HCT116 (cell line): ENCODE measurements around the gene KIF18B. TPM values are rescaled to one million over a fixed set of nuclear protein-coding genes. Genes with fewer than 3 reads are reported as not detected.
A peak's percentile ranks its signal among the peaks of the same experiment; 100 is the strongest.

Experiments used
- ATAC-seq: fragments of 200-7000 bp; cut with Tn5 transposase; 2 replicates; pipeline ENCODE4 v1.9.1; 2020; ENCODE audit warnings: mild to moderate bottlenecking, moderate library complexity
- BruUV-seq: library from RNA; stranded (reverse); fragments of 400-500 nt; replicated peaks from 2 replicates; lab custom pipeline; 2021; lab: Mats Ljungman, UMichigan
- CTCF ChIA-PET: fragments of 300-600 bp; sonication (Branson Sonifier 250); formaldehyde crosslinking; loops from one replicate; lab custom pipeline; 2021; ENCODE audit warnings: antibody characterized with exemption; lab: Charles Lee
- POLR2A ChIA-PET: fragments of 300-600, 350-600 bp; sonication (Branson Sonifier 250); formaldehyde crosslinking; loops from one replicate; lab custom pipeline; 2021; ENCODE audit warnings: antibody characterized with exemption; lab: Charles Lee
- RAD21 ChIA-PET, 2 experiments: fragments of 300-600 bp; sonication (Branson Sonifier 250); formaldehyde crosslinking; loops; one replicate each; lab custom pipeline; 2023; ENCODE audit warnings: low total read pairs in 2 of 2; ENCODE audit not compliant: uncharacterized antibody in 2 of 2, unreplicated experiment in 2 of 2, low non-redundant PET in 1 of 2; lab: Charles Lee
- DNase-seq: peaks from one replicate; pipeline ENCODE4 v3.0.0-alpha.2; 2010; ENCODE audit warnings: low read depth, low spot score
- H2AFZ ChIP-seq: fragments of 200-600 bp; shearing (Covaris generic), sonication (generic); 2 replicates; pipeline ENCODE4 v1.6.1; 2017; ENCODE audit warnings: low read depth, mixed run types, mixed read lengths, antibody characterized with exemption, low read length; ENCODE audit not compliant: poor library complexity, severe bottlenecking
- H3K27ac ChIP-seq: 2 replicates; pipeline ENCODE4 v1.5.1; 2012; ENCODE audit warnings: low read depth, low read length
- H3K27me3 ChIP-seq: fragments of 200-600 bp; sonication (generic); 2 replicates; pipeline ENCODE4 v1.6.1; 2016; ENCODE audit warnings: mixed run types, low read length, mixed read lengths; ENCODE audit not compliant: insufficient read depth
- H3K36me3 ChIP-seq, 2 experiments: fragments of 200-500 bp in 1 of 2; fragments of 200-600 bp in 1 of 2; sonication (Bioruptor generic) in 1 of 2; sonication (generic) in 1 of 2; 2 replicates each; pipeline versions ENCODE4 v1.5.1 to v1.6.1; 2014 to 2016; ENCODE audit warnings: low read length in 2 of 2, inconsistent platforms in 1 of 2, mixed read lengths in 1 of 2, mixed run types in 1 of 2; ENCODE audit not compliant: insufficient read depth in 2 of 2, control insufficient read depth in 1 of 2
- H3K4me1 ChIP-seq, 2 experiments: fragments of 200-600 bp in 1 of 2; sonication (generic) in 1 of 2; 2 replicates each; pipeline versions ENCODE4 v1.5.1 to v1.6.1; 2012 to 2017; ENCODE audit warnings: low read length in 2 of 2, inconsistent platforms in 1 of 2, mild to moderate bottlenecking in 1 of 2, mixed read lengths in 1 of 2, mixed run types in 1 of 2, moderate library complexity in 1 of 2; ENCODE audit not compliant: insufficient read depth in 2 of 2, control insufficient read depth in 1 of 2
- H3K4me2 ChIP-seq: fragments of 200-600 bp; sonication (generic); 2 replicates; pipeline ENCODE4 v1.6.1; 2017; ENCODE audit warnings: mixed run types, low read length, mixed read lengths
- H3K4me3 ChIP-seq, 2 experiments: fragments of 200-600 bp in 1 of 2; sonication (generic) in 1 of 2; replicated peaks in 1 of 2; 2 replicates each; pipeline ENCODE4 v1.5.1; 2011 to 2016; ENCODE audit warnings: low read length in 2 of 2, control low read depth in 1 of 2, low read depth in 1 of 2, mild to moderate bottlenecking in 1 of 2, mixed read lengths in 1 of 2, mixed run types in 1 of 2
- H3K79me2 ChIP-seq: fragments of 200-600 bp; sonication (generic); 2 replicates; pipeline ENCODE4 v1.6.1; 2017; ENCODE audit warnings: mild to moderate bottlenecking, mixed run types, low read length, moderate library complexity, mixed read lengths; ENCODE audit not compliant: insufficient read depth
- H3K9ac ChIP-seq: fragments of 200-600 bp; sonication (generic); 2 replicates; pipeline ENCODE4 v1.6.1; 2016; ENCODE audit warnings: low read length, mixed read lengths
- H3K9me2 ChIP-seq: fragments of 200-600 bp; sonication (generic), shearing (Covaris generic); 2 replicates; pipeline ENCODE4 v1.6.1; 2017; ENCODE audit warnings: mixed run types, mild to moderate bottlenecking, moderate library complexity; ENCODE audit not compliant: insufficient read depth
- H3K9me3 ChIP-seq, 2 experiments: fragments of 200-500 bp in 1 of 2; fragments of 200-600 bp in 1 of 2; sonication (Bioruptor generic) in 1 of 2; sonication (generic) in 1 of 2; 2 replicates each; pipeline ENCODE4 v1.6.1; 2014 to 2017; ENCODE audit warnings: low read length in 2 of 2, mixed read lengths in 2 of 2, inconsistent platforms in 1 of 2, low read depth in 1 of 2, mild to moderate bottlenecking in 1 of 2, mixed run types in 1 of 2, moderate library complexity in 1 of 2; ENCODE audit not compliant: control insufficient read depth in 1 of 2, insufficient read depth in 1 of 2
- H4K20me1 ChIP-seq: fragments of 200-600 bp; sonication (generic), shearing (Covaris generic); 2 replicates; pipeline ENCODE4 v1.6.1; 2017; ENCODE audit warnings: mixed run types, mild to moderate bottlenecking, moderate library complexity; ENCODE audit not compliant: insufficient read depth
- EZH2 ChIP-seq: fragments of 200-600 bp; sonication (generic); IDR thresholded peaks from 2 replicates; pipeline ENCODE4 v1.6.1; 2017; ENCODE audit warnings: antibody characterized with exemption, mixed run types
- EZH2phosphoT487 ChIP-seq: fragments of 200-600 bp; IDR thresholded peaks from 2 replicates; pipeline ENCODE4 v1.6.1; 2018; ENCODE audit warnings: antibody characterized with exemption, borderline replicate concordance
- ZNF274 ChIP-seq: fragments of 200-500 bp; sonication (Bioruptor generic); IDR thresholded peaks from 2 replicates; pipeline ENCODE4 v1.6.1; 2014; ENCODE audit warnings: mild to moderate bottlenecking, low read depth, low read length, inconsistent platforms
- intact Hi-C: fragments of 100-400 bp; cut with micrococcal nuclease; formaldehyde crosslinking; loops from 2 replicates; pipeline ENCODE4 v1.10.0; 2022
- total RNA-seq: library from RNA; stranded (reverse); gene quantifications from one replicate; pipeline ENCODE4 v1.2.1, GENCODE V29; 2021; ENCODE audit not compliant: unreplicated experiment
- TF ChIP-seq, protein P1 (sequence below): IDR thresholded peaks from 2 replicates; pipeline ENCODE4 v1.6.1; 2011; ENCODE audit warnings: mild to moderate bottlenecking, low read length, moderate library complexity; ENCODE audit not compliant: insufficient replicate concordance; ENCODE audit errors: extremely low read depth
- TF ChIP-seq, protein P2 (sequence below): IDR thresholded peaks from 2 replicates; pipeline ENCODE4 v1.6.1; 2012; ENCODE audit warnings: low read depth

KIF18B gene
- total RNA-seq, 1 experiment from 2014 or later, result 76.4 TPM

DNA sequence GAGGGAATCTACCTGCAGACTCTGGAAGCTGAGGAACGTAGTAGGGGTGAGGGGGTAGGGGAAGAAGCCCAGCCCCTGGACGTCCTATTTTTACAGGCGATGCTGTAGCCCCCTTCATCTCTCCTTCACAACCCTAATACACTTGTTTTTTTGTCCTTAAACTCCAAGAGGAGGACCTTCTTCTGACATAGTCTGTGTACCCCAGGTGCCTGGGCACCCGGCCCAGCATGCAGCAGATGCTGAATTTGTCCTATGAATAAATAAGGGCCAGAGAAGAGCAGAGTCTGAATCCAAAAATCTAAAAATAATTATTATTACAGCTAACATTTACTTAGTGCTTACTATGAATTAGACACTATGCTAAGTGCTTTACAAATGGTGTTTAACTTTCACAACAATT is 5.1 kb downstream of the KIF18B start:
- H3K4me3 ChIP-seq, result no peak overlapping the region
- H2AFZ ChIP-seq, result no peak overlapping the region
- H4K20me1 ChIP-seq, result no peaks in the 10 kb centered on the region; the same call in 1 of the 2 replicates
- H3K36me3 ChIP-seq, result peaks cover 4 to 48% of the 10 kb centered on the region in 2 experiments; a peak in 3 of 4 replicates
- RAD21 ChIA-PET, result no interaction called here
- no TSS peak for BruUV-seq
- no peak for DNase-seq
- no peaks in the 10 kb centered on the region for H3K9me2 ChIP-seq
- no peak for ATAC-seq
- H3K4me1 ChIP-seq, result peaks cover 22 to 47% of the 10 kb centered on the region in 2 experiments
- H3K27me3 ChIP-seq, result no peaks in the 10 kb centered on the region
- CTCF ChIA-PET, result no interaction called here
- no peak overlapping the region for H3K9ac ChIP-seq
- intact Hi-C loops, result no loop called here
- peaks cover 0 to 4% of the 10 kb centered on the region in 2 experiments; a peak in 1 of 4 replicates for H3K9me3 ChIP-seq
- peaks cover 100% of the 10 kb centered on the region for H3K79me2 ChIP-seq
- POLR2A ChIA-PET, result no interaction called here
- H3K4me2 ChIP-seq, result peak overlapping the region; percentile 53; the same call in 1 of the 2 replicates
- TF ChIP-seq EZH2 (no peak), EZH2phosphoT487 (no peak), ZNF274 (no peak)
- TF ChIP-seq, protein P1, sequence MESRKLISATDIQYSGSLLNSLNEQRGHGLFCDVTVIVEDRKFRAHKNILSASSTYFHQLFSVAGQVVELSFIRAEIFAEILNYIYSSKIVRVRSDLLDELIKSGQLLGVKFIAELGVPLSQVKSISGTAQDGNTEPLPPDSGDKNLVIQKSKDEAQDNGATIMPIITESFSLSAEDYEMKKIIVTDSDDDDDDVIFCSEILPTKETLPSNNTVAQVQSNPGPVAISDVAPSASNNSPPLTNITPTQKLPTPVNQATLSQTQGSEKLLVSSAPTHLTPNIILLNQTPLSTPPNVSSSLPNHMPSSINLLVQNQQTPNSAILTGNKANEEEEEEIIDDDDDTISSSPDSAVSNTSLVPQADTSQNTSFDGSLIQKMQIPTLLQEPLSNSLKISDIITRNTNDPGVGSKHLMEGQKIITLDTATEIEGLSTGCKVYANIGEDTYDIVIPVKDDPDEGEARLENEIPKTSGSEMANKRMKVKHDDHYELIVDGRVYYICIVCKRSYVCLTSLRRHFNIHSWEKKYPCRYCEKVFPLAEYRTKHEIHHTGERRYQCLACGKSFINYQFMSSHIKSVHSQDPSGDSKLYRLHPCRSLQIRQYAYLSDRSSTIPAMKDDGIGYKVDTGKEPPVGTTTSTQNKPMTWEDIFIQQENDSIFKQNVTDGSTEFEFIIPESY, result no peak
- TF ChIP-seq, protein P2, sequence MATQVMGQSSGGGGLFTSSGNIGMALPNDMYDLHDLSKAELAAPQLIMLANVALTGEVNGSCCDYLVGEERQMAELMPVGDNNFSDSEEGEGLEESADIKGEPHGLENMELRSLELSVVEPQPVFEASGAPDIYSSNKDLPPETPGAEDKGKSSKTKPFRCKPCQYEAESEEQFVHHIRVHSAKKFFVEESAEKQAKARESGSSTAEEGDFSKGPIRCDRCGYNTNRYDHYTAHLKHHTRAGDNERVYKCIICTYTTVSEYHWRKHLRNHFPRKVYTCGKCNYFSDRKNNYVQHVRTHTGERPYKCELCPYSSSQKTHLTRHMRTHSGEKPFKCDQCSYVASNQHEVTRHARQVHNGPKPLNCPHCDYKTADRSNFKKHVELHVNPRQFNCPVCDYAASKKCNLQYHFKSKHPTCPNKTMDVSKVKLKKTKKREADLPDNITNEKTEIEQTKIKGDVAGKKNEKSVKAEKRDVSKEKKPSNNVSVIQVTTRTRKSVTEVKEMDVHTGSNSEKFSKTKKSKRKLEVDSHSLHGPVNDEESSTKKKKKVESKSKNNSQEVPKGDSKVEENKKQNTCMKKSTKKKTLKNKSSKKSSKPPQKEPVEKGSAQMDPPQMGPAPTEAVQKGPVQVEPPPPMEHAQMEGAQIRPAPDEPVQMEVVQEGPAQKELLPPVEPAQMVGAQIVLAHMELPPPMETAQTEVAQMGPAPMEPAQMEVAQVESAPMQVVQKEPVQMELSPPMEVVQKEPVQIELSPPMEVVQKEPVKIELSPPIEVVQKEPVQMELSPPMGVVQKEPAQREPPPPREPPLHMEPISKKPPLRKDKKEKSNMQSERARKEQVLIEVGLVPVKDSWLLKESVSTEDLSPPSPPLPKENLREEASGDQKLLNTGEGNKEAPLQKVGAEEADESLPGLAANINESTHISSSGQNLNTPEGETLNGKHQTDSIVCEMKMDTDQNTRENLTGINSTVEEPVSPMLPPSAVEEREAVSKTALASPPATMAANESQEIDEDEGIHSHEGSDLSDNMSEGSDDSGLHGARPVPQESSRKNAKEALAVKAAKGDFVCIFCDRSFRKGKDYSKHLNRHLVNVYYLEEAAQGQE, result no peak
- TF ChIP-seq, all 23 proteins: peak for 0
- peak overlapping the region; percentile 38 for H3K27ac ChIP-seq
